ENCODE measurements around the gene PRSS33.

- TF ChIP-seq CTCF (conservative IDR thresholded peaks at IDR 0.05; ENCODE audit: low read depth, low read length) (no peak), EZH2 (IDR thresholded peaks at IDR 0.05; ENCODE audit: borderline replicate concordance, low read depth, low read length, poor library complexity, severe bottlenecking) (no peak)
Measured at GRCh38 chr16:2818272-2818876, 31.0 kb upstream of the PRSS33 start.
